NCI-H2107 treated with DMSO at 0.1 percent for 48 hours (cell line): ENCODE results near the gene CTNNA1.
"Not testable (repeated sequence)": the region's sequence is repeated elsewhere in the genome, so short reads cannot be mapped to it uniquely, and the experiment has no call there.

Source experiments
- DNase-seq: peaks from one replicate; lab custom pipeline; 2025; ENCODE audit not compliant: unreplicated experiment; lab: John Stamatoyannopoulos, UW

Gene CTNNA1, protein sequence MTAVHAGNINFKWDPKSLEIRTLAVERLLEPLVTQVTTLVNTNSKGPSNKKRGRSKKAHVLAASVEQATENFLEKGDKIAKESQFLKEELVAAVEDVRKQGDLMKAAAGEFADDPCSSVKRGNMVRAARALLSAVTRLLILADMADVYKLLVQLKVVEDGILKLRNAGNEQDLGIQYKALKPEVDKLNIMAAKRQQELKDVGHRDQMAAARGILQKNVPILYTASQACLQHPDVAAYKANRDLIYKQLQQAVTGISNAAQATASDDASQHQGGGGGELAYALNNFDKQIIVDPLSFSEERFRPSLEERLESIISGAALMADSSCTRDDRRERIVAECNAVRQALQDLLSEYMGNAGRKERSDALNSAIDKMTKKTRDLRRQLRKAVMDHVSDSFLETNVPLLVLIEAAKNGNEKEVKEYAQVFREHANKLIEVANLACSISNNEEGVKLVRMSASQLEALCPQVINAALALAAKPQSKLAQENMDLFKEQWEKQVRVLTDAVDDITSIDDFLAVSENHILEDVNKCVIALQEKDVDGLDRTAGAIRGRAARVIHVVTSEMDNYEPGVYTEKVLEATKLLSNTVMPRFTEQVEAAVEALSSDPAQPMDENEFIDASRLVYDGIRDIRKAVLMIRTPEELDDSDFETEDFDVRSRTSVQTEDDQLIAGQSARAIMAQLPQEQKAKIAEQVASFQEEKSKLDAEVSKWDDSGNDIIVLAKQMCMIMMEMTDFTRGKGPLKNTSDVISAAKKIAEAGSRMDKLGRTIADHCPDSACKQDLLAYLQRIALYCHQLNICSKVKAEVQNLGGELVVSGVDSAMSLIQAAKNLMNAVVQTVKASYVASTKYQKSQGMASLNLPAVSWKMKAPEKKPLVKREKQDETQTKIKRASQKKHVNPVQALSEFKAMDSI

GRCh38 chr5:138752951-138753793, at the start of gene CTNNA1:
Gene CTNNA1, plus strand, starts transcription at chr5:138753425. Its CDS starts 28,500 bp downstream, at chr5:138781925.
- no peak for DNase-seq

DNA sequence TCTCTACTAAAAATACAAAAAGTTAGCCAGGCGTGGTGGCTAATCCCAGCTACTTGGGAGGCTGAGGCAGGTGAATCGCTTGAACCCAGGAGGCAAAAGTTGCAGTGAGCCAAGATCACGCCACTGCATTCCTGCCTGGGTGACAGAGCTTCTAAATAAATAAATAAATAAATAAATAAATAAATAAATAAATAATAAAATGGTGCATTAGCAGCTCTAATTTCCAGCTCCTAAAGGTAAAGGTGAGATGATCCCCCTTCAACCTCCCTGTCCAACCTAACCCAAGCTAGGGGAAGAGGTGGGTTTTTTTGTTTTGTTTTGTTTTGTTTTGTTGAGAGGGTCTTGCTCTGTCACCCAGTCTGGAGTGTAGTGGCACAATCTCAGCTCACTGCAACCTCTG, 49.4 kb upstream of the CTNNA1 start:
- DNase-seq, result not testable (repeated sequence)

GRCh38 chr5:138705007-138705406, 48.2 kb upstream of the CTNNA1 start:
- DNase-seq, result no peak

DNA sequence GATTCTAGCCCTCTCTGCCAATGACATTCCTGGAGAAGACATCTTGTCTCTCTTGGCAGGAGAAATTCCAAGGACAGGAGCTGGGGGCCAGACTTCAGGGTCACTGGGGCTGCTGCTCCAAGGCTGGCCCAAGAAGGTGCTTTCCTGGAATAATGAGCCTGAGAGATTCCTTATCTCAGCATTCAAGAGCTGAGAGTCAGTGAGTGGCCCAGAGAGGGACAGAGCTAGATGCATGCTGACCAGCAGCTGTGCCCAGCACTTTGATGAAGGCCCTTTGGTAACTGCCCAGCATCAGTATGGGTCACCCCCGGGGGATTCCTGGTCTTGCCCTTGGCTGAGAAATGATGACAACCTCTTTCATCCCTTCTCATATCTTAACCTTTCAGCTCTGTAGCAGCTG, 47.7 kb upstream of the CTNNA1 start:
- DNase-seq, result no peak

DNA sequence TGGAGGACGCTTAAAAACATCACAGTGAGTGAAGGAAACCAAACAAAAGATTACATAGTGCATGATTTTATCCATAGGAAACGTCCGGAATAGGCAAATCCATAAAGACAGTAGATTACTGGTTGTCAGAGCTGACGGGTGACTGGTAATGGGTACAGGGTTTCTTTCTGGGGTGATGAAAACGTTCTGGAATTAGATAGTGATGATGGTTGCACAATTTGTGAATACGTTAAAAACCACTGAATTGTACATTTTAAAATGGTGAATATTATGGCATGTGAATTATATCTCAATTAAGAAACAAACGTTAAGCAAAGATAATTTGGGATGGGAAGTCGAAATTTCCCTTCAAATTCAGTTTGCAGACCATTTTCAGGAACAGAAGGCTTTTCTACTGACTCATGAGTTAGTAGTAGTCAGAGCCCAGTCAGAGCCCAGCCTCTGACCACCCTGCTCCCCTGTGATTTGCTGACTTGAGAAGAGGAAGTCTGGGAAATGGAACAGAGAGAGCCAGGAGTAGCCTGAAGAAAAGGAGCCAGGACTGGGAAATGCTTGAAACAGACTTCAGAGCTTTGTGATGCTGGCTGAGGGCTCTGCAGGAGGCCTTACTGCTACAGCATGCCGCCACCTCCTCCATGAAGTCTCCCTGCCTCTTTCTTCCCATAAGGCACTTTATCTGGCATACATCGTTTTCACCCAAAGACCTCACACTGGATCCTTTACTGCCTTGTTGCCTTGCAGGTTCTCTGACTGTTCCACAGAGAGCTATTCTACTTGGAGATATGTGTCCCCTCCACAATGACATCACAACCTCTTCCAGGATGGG, 46.4 kb upstream of the CTNNA1 start:
- no peak for DNase-seq

DNA sequence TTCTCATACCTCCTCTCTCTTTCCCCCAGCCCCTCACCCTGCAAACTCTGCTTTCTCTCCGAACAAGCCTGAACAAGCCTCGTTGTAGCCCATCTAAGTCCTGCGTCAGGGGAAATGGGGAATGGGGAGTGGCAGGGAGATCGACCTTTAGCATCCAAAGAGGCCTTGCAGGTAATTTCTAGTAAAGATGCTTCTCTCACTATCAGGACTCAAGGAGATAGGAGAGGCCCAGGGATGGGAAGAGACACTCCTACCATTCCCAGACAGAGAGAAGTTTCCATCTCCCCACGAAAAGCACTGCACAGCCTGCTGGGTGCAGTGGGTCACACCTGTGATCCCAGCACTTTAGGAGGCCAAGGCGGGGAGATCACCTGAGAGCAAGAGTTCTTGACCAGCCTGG, 44.4 kb upstream of the CTNNA1 start:
- DNase-seq, result no peak

DNA sequence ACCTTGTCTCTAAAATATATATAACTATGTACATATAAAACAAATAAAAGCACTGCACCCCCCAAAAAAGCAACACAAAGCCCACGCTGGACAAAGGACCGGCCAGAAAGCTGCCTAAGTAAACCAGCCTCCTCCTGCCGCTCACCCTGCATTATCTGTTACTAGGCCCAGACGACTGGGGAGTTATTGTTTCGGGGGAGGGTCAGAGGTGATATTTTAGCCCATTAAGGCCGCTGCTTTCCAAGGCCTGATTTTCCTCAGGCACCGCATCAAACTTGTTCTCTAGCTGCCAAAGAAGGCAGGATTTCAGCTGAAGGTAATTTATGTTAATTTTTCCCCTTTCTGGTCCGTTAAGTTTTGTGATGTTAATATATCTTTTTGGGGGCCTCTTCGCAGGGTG, 44.0 kb upstream of the CTNNA1 start:
- no peak for DNase-seq

DNA sequence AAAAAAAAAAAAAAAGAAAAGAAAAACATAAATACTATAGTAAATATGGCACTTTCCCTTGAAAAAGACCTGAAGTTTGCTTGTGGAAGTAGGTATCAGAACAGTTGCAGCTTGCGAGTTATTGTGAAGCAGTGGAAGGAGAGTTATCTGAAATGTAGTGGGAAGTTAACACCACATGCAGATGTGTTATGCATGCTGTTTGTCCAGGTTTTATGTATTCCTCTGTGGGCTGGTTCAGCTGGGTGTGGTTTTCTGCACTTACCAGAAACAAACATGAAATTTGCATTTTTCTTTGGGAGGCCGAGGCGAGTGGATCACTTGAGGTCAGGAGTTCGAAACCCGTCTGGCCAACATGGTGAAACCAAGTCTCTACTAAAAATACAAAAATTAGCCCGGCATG, 42.1 kb upstream of the CTNNA1 start:
- DNase-seq, result no peak

DNA sequence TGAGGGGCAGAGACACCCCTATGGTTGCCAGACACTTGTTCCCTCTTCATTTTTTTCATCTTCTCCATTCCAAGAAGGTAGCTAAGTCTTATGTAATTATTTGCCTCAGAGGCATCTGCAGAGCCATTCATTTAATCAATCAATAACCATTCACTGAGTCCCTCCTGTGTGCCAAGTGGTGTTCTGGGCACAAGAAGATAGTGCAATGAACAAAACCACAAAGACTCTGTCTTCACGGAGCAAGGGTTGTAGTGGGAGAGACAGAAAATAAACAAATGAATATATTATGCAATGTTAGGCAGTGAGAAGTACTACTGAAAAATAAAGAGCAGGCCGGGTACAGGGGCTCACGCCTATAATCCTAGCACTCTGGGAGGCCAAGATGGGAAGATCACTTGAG, 41.4 kb upstream of the CTNNA1 start:
- peak; percentile 33 for DNase-seq

DNA sequence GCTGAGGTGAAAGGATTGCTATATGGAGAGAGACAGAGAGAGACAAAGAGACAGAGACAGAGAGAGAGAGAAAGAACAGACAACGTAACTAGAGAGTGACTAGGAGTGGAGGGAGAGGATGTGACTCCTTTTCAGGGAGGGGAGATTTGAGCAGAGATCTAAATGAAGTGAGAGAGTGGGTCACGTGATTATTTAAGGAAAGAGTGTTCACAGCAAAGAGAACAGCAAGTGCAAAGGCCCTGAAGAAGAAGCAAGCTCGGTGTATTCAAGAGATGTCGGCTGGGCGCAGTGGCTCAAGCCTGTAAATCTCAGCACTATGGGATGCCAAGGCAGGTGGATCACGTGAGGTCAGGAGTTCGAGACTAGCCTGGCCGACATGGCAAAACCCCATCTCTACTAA, 40.9 kb upstream of the CTNNA1 start:
- no peak for DNase-seq

- no peak for DNase-seq
These were observed 40.4 kb upstream of the CTNNA1 start for GRCh38 chr5:138712791-138713190.

GRCh38 chr5:138713247-138713646, 40.0 kb upstream of the CTNNA1 start:
- DNase-seq, result no peak

DNA sequence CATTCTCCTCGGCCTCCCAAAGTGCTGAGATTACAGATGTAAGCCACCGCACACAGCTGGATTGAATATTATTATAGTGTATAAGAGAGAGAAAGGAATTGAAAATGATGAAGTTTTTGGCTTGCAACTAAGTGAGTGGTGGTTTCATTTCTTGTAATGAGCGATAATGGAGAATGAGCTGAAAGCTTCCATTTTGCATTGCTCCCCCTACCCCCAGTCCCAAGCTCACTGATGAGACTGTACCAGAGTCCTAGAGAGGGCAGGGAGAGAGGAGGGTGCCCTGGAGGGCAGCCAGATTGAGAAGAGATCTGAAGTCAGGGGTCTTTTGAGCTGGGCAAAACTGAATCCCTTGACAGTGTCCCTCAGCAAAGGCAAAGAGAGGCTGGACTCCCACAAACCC, 38.5 kb upstream of the CTNNA1 start:
- no peak for DNase-seq

DNA sequence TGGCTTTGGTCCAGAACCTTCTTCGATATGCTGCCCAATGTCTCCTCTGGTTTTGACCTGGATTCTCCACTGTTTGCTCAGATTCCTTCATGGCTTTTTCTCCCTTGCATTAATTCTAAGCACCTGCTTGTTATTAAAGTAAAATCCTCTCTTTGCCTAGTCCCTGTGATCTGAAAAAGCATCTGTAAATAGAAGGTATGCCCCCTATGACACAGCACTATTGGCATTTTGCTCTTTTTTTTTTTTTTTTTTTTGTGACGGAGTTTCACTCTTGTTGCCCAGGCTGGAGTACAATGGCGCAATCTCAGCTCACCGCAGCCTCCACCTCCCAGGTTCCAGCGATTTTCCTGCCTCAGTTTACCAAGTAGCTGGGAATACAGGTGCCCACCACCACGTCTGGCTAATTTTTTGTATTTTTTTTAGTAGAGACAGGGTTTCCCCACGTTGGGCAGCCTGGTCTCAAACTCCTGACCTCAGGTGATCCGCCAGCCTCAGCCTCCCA, 37.2 kb upstream of the CTNNA1 start:
- not testable (repeated sequence) for DNase-seq

- peak; percentile 85 for DNase-seq
These were observed 36.7 kb upstream of the CTNNA1 start for GRCh38 chr5:138716456-138716924.

GRCh38 chr5:138717399-138717798, 35.8 kb upstream of the CTNNA1 start:
- no peak for DNase-seq

- DNase-seq, result no peak
These were observed 33.4 kb upstream of the CTNNA1 start for GRCh38 chr5:138719811-138720210.

DNA sequence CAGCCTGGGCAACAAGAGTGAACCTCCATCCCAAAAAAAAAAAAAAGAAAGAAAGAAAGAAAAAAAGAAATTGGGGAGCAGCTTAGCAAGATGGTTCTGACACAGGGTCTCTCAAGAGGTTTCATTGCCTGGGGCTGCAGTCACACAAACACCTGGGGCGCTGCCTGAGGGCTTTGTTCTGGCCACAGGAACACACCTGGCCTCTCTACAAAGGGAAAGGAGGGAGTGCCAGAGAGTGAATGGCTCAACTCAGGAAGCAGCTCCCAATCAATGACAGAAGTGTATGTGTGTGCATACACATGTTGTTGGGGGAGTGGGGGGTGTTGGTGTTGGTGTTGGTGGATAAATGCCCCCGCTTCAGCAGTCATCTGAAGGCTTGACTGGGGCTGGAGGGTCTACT, 32.4 kb upstream of the CTNNA1 start:
- no peak for DNase-seq

DNA sequence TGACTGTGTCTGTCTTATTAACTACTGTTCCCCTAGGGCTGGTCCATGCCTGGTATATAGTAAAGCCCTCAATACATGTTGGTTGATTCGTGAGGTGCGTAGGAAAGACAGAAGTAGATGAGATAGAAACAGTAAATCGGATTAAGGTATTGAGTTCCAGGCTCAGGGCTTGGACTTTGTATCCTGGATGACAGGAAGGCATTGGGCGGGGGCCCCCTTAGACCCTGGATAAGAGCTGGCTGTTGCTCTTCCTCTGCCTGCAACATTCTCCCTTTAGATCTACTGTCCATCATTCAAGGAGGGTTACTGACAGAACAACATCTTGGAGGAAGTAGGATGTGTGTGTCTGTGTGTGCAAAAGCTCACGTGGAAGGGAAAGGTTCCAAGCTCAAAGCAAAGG, 31.2 kb upstream of the CTNNA1 start:
- no peak for DNase-seq
